Aorta (tissue), 5 donors: ENCODE results near the gene TMEM190. TPM values are rescaled to one million over a fixed set of nuclear protein-coding genes. Genes with fewer than 3 reads are reported as not detected.

Experiments used
- ATAC-seq: fragments of 200-7000 bp; cut with Tn5 transposase; one replicate; pipeline ENCODE4 v1.9.1; 2022; ENCODE audit warnings: moderate library complexity; ENCODE audit not compliant: low FRiP score
- DNase-seq, 2 donors: peaks; one replicate each; pipeline ENCODE4 v3.0.0-alpha.2; 2020
- H3K27ac ChIP-seq, 2 donors: one replicate each; pipeline ENCODE4 v1.5.1; 2013; ENCODE audit warnings: low read length in 2 of 2, mild to moderate bottlenecking in 2 of 2, moderate library complexity in 2 of 2, control low read depth in 1 of 2, inconsistent platforms in 1 of 2, low read depth in 1 of 2
- H3K27me3 ChIP-seq, 2 donors: one replicate each; pipeline ENCODE4 v1.6.1; 2013; ENCODE audit warnings: control low read depth in 1 of 2, low read length in 1 of 2, mild to moderate bottlenecking in 1 of 2, moderate library complexity in 1 of 2; ENCODE audit not compliant: insufficient read depth in 2 of 2, control insufficient read depth in 1 of 2
- H3K36me3 ChIP-seq, 2 donors: one replicate each; pipeline ENCODE4 v1.6.1; 2013; ENCODE audit warnings: control low read depth in 1 of 2, low read length in 1 of 2, mild to moderate bottlenecking in 1 of 2; ENCODE audit not compliant: insufficient read depth in 2 of 2, control insufficient read depth in 1 of 2
- H3K4me1 ChIP-seq, 2 donors: one replicate each; pipeline ENCODE4 v1.6.1; 2013; ENCODE audit warnings: low read length in 2 of 2, control low read depth in 1 of 2, mild to moderate bottlenecking in 1 of 2, moderate library complexity in 1 of 2; ENCODE audit not compliant: insufficient read depth in 2 of 2, control insufficient read depth in 1 of 2
- H3K4me3 ChIP-seq, 2 donors: one replicate each; pipeline ENCODE4 v1.5.1; 2013; ENCODE audit warnings: low read length in 2 of 2, control low read depth in 1 of 2, mild to moderate bottlenecking in 1 of 2
- H3K9me3 ChIP-seq: one replicate; pipeline ENCODE4 v1.6.1; 2013; ENCODE audit warnings: mild to moderate bottlenecking, low read length; ENCODE audit not compliant: control insufficient read depth
- WGBS, 2 donors: extraction: QIAGEN DNeasy Blood & Tissue Kit; methylation state at CpG; one replicate each; pipeline ENCODE4 v1.1.7; 2013; 5-methylcytosine and 5-hydroxymethylcytosine counted together
- intact Hi-C, 2 donors: fragments of 100-400 bp; cut with DNase I; formaldehyde crosslinking; loops; one replicate each; pipeline versions ENCODE4 v1.14.2 to v1.15.0; 2022
- polyA plus RNA-seq, 2 donors: library from polyadenylated mRNA; stranded (reverse); fragments of 200-250 nt; gene quantifications; one replicate each; pipeline ENCODE4 v1.2.3, GENCODE V29; 2013
- total RNA-seq, 2 donors: library from RNA; stranded (reverse); fragmentation: NEBNext Ultra II Directional; extraction: Animal tissue kit (Norgen Biotek cat#: 25700); gene quantifications; one replicate each; pipeline ENCODE4 v1.2.1, GENCODE V29; 2021
- donor health status: healthy with polysubstance abuse.
- donor health status: Bipolar disorder and iron deficiency.
- donor health status: DM: no; HTN: no; CAD: no.
- donor health status: DM: no; HTN: no; CAD: no.
- donor health status: DM: yes; HTN: yes; CAD: no.

The TMEM190 gene
- total and polyA plus RNA-seq, 4 donors = not detected

- Histone ChIP-seq H3K4me3 (peak overlapping the region in 1 of 2 donors; percentile 11), H3K4me1 (no peaks in the 10 kb centered on the region), H3K27ac (no peak overlapping the region), H3K27me3 (no peaks in the 10 kb centered on the region), H3K9me3 (no peaks in the 10 kb centered on the region), H3K36me3 (no peaks in the 10 kb centered on the region)
- ATAC-seq (no peak), DNase-seq (peak; percentile 83 to 91)
- 2 to 3% methylated on average over 14 to 15 of the region's 15 CpGs for WGBS, 2 donors
- intact Hi-C loops = loop anchor here in 1 of 2 donors (5.0 kb wide), 1 partner anchor 41 kb away; the partner anchor contains the start of gene TMEM238
These were observed 35.4 kb upstream of the TMEM190 start for GRCh38 chr19:55341171-55341588.

GRCh38 chr19:55341595-55342531 lies 34.8 kb upstream of the TMEM190 start:
- Histone ChIP-seq H3K27me3 (no peaks in the 10 kb centered on the region), H3K27ac (no peak overlapping the region), H3K4me3 (no peak overlapping the region), H3K9me3 (no peaks in the 10 kb centered on the region), H3K4me1 (no peaks in the 10 kb centered on the region), H3K36me3 (no peaks in the 10 kb centered on the region)
- ATAC-seq = no peak
- WGBS, 2 donors = 81 to 84% methylated on average over 44 to 50 of the region's 50 CpGs
- no peak for DNase-seq
- intact Hi-C loops = loop anchor here in 1 of 2 donors (5.0 kb wide), 1 partner anchor 40 kb away; the partner anchor contains the start of gene TMEM238

DNA sequence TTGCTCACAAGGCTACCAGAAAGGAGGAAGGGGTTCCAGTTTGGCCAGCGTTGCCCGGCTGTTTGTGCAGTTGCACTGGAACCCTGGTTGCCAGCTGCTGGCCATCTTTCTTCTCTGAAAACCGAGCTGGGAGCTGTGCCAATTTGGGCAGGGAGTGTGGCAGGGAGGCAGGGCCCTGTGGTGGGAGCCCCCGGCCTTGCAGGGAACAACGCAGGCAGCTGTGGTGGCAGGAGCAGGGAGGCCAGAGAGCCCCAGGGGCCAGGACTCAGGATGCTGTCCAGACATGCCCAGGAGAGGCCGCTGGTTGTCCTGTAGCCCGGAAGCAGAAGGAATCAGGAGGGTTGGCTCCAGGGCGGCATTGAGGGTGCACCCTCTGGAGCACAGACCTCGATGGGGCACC lies 32.2 kb upstream of the TMEM190 start:
- DNase-seq (no peak), ATAC-seq (no peak)
- Histone ChIP-seq H3K4me1 (no peaks in the 10 kb centered on the region), H3K36me3 (no peaks in the 10 kb centered on the region), H3K4me3 (no peak overlapping the region), H3K27ac (no peak overlapping the region), H3K9me3 (no peaks in the 10 kb centered on the region), H3K27me3 (no peaks in the 10 kb centered on the region)
- WGBS, 2 donors = 70 to 76% methylated on average over 8 to 9 of the region's 9 CpGs
- intact Hi-C loops = loop anchor here in 1 of 2 donors (5.0 kb wide), 1 partner anchor 38 kb away; the partner anchor contains the start of gene TMEM238

DNA sequence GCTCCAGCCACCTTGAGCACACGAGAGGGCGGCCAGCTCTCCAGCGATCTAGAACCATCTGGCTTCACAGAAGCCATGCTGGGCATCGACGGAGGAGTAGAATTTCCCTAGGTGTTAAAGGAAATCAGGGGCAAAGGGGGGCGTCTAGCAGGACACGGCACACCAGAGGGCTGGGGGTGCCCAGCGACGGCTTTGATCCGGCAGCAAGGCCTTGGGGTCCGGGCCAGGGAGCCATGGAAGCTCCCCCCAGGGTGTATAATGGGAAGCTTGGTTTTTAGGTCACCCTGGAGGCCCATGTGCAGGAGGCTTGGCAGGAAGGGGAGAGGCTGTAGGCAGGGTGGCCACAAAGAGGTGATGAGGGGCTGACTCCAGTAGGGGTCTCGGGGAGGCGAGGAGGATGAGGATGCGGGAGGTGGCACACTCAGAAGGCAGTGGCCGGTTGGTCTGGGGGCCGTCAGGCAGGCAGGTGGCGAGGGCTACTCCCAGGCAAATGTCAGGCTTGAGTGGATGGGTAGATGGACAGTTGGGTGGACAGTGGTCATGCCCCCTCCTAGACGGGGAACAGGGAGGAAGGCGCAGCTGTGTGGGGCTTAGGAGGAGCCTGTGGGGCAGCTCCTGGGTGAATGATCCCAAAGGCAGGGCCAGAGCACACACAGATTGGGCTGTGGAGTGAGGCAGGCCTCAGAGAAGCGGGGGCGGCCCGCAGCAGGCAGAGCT lies 31.4 kb upstream of the TMEM190 start:
- Histone ChIP-seq H3K9me3 (no peaks in the 10 kb centered on the region), H3K27ac (no peak overlapping the region), H3K36me3 (no peaks in the 10 kb centered on the region), H3K27me3 (no peaks in the 10 kb centered on the region), H3K4me1 (no peaks in the 10 kb centered on the region), H3K4me3 (no peak overlapping the region)
- no peak for DNase-seq
- ATAC-seq = no peak
- 91% methylated on average over 22 of the region's 22 CpGs for WGBS, 2 donors
- intact Hi-C loops = no loop called here

DNA sequence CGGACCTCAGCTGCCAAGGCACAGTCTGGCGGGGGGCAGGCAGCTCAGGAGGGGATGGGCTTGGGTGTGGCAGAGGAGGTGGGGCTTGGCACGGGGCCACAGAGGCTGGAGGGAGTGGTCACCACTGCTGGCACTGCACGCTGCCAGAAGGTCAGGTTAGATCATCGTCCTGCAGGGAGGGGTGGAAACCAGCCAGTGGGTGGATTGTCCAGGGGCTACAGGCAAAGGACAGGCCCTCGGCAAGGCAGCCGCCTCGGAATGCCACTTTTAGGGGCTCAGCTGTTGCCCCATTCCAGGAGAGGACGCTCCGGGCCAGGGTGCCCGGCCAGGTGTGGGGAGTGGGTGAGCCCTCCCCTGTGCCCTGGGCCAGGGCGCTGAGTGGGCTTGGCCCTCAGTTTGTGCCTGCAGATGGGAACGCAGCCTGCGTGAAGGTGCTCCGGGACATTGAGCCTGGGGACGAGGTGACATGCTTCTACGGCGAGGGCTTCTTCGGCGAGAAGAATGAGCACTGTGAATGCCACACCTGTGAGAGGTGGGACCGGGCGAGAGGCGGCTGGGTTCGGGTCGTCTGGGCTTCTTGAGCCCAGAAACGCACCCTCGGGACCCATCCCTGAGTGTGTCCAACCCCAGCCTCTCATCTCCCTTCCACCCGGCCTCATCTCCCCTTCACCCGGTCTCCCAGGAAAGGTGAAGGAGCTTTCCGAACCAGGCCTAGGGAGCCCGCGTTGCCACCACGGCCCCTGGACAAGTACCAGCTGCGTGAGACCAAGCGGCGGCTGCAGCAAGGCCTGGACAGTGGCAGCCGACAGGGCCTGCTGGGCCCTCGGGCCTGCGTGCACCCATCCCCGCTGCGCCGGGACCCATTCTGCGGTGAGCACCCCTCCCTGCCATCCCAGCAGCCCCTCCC lies 30.6 kb upstream of the TMEM190 start:
- Histone ChIP-seq H3K9me3 (no peaks in the 10 kb centered on the region), H3K27ac (no peak overlapping the region), H3K36me3 (no peaks in the 10 kb centered on the region), H3K4me1 (no peaks in the 10 kb centered on the region), H3K4me3 (no peak overlapping the region), H3K27me3 (no peaks in the 10 kb centered on the region)
- ATAC-seq = peak; percentile 5
- intact Hi-C loops = no loop called here
- DNase-seq = peak in 1 of 2 donors; percentile 86
- 88% methylated on average over 42 to 43 of the region's 43 CpGs for WGBS, 2 donors

- Histone ChIP-seq H3K4me1 (no peaks in the 10 kb centered on the region), H3K27ac (no peak overlapping the region), H3K27me3 (no peaks in the 10 kb centered on the region), H3K36me3 (no peaks in the 10 kb centered on the region), H3K9me3 (no peaks in the 10 kb centered on the region), H3K4me3 (no peak overlapping the region)
- ATAC-seq = no peak
- intact Hi-C loops = no loop called here
- DNase-seq = no peak
- WGBS, 2 donors = 87 to 91% methylated on average over 34 to 41 of the region's 41 CpGs
These were observed 29.7 kb upstream of the TMEM190 start for GRCh38 chr19:55346725-55347441.

DNA sequence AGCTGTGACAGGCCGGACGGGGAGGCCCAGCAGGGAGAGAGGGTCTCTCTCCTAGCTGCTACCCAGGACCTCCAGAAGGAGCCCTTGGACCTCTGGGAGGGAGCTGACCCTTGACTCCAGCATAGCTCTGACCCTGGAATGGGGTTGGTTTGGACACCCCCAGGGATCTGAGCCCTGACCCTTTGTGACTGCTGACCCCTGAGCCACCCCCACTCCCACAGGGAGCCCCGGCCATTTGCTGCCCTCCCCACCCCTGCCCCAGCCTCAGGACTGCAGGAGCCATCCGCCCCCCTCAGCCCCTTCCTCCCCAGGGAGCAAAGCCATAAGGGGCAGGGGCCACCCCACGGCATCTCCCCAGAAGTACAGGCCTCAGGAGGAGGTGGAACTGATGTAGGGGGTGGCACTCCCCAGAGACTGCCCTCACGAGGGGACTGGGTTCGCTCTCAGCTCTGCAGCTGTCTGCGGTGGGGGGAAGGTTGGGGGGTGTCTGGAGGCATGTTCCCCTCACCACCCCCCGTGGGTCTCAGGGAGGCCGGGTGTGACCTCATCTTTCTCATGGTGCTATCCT lies 29.1 kb upstream of the TMEM190 start:
- 77 to 86% methylated on average over 10 of the region's 10 CpGs for WGBS, 2 donors
- intact Hi-C loops = no loop called here
- Histone ChIP-seq H3K4me3 (no peak overlapping the region), H3K36me3 (no peaks in the 10 kb centered on the region), H3K27me3 (no peaks in the 10 kb centered on the region), H3K4me1 (no peaks in the 10 kb centered on the region), H3K9me3 (no peaks in the 10 kb centered on the region), H3K27ac (no peak overlapping the region)
- DNase-seq (no peak), ATAC-seq (no peak)
